Subcutaneous abdominal adipose tissue (tissue), 5 donors: ENCODE results near the gene SCGB1C1.
"Not testable (repeated sequence)": the region's sequence is repeated elsewhere in the genome, so short reads cannot be mapped to it uniquely, and the experiment has no call there.

Experiments
- H3K27ac ChIP-seq: one replicate; pipeline ENCODE4 v1.7.0; 2013; ENCODE audit warnings: low read depth, mild to moderate bottlenecking, inconsistent platforms, low read length, moderate library complexity
- H3K27me3 ChIP-seq, 5 donors: one replicate each; pipeline ENCODE4 v1.7.0; 2013; ENCODE audit warnings: low read length in 5 of 5, inconsistent platforms in 1 of 5; ENCODE audit not compliant: control insufficient read depth in 5 of 5, insufficient read depth in 4 of 5
- H3K36me3 ChIP-seq, 5 donors: one replicate each; pipeline ENCODE4 v1.7.0; 2013; ENCODE audit warnings: low read length in 5 of 5; ENCODE audit not compliant: control insufficient read depth in 5 of 5, insufficient read depth in 5 of 5
- H3K4me1 ChIP-seq, 5 donors: one replicate each; pipeline ENCODE4 v1.7.0; 2013; ENCODE audit warnings: low read length in 5 of 5, mild to moderate bottlenecking in 3 of 5, moderate library complexity in 1 of 5; ENCODE audit not compliant: control insufficient read depth in 5 of 5, insufficient read depth in 5 of 5
- H3K4me3 ChIP-seq, 5 donors: one replicate each; pipeline ENCODE4 v1.7.0; 2013; ENCODE audit warnings: low read length in 5 of 5, low read depth in 1 of 5
- H3K9ac ChIP-seq, 5 donors: one replicate each; pipeline ENCODE4 v1.7.0; 2013; ENCODE audit warnings: low read length in 5 of 5, mild to moderate bottlenecking in 4 of 5, moderate library complexity in 3 of 5
- H3K9me3 ChIP-seq, 5 donors: one replicate each; pipeline ENCODE4 v1.7.0; 2013; ENCODE audit warnings: low read length in 5 of 5; ENCODE audit not compliant: control insufficient read depth in 5 of 5
- donor health status: healthy.
- donor health status: healthy.
- donor health status: healthy.
- donor health status: healthy.
- donor health status: healthy.

The SCGB1C1 gene

GRCh38 chr11:192674-193128, at the start of gene SCGB1C1:
Gene SCGB1C1 (plus strand): TSS chr11:193078. CDS start chr11:193100, 22 bp downstream.
- not testable (repeated sequence) for H3K36me3 ChIP-seq, H3K27me3 ChIP-seq, H3K9ac ChIP-seq, H3K4me3 ChIP-seq, H3K4me1 ChIP-seq, H3K27ac ChIP-seq, H3K9me3 ChIP-seq

DNA sequence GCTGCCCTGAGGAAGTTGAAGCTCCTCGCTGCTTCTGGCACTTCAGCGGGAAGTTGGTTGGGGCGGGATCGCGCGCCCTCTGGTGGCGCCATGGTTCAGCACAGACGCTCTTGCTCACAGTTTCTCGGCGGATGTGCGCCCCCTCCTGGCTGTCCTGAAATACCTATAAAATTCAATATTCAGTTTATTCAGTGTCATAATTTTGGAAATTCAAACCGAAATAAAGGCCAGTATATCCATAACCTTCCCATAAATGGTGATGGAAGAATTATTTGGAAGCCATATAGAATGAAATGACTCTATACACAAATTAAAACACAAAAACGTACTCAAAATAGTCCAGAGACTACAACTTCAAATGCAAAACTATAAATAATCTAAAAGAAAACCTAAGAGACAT, 12.6 kb upstream of the SCGB1C1 start:
- H3K9me3 ChIP-seq, H3K36me3 ChIP-seq, H3K9ac ChIP-seq, H3K27me3 ChIP-seq, H3K27ac ChIP-seq, H3K4me3 ChIP-seq, H3K4me1 ChIP-seq: not testable (repeated sequence)

DNA sequence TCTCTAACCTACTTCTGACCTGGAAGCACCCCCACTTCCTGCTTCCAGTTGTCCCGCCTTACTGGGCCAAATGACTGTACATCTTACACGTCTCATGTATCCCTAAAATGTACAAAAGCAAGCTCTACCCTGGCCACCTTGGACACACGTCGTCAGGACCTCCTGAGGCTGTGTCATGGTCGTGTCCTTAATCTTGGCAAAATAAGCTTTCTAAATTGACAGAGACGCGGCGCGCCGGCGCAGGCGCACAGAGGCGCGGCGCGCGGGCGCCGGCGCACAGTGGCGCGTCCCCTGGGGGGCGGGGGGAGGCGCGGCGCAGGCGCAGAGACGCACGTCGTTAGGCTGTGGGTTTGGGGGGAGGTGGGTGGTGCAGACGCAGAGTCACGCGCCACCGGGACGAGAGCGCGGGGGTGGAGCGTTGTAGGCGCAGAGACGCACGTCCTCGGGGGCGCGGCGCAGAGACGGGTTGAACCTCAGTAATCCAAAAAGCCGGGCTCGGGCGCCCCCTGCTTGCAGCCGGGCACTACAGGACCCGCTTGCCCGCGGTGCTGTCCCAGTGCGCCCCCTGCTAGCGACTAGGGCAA, 3.6 kb upstream of the SCGB1C1 start:
- H3K4me1 ChIP-seq, H3K9ac ChIP-seq, H3K4me3 ChIP-seq, H3K27me3 ChIP-seq, H3K36me3 ChIP-seq, H3K27ac ChIP-seq, H3K9me3 ChIP-seq: not testable (repeated sequence)

DNA sequence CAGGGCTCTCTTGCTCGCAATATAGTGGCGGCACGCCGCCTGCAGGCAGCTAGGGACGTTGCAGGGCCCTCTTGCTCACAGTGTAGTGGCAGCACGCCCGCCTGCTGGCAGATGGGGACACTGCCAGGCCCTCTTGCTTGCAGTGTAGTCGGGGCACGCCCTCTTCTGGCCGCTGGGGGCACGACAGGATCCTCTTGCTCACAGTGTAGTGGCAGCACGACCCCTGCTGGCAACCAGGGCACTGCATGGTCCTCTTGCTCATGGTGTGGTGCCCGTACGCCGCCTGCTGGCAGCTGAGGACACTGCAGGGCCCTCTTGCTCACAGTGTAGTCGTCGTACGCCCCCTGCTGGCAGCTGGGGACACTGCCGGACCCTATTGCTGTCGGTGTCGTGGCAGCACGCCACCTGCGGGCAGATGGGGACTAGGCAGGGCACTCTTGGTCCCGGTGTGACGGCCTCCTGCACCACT, 3.0 kb upstream of the SCGB1C1 start:
- not testable (repeated sequence) for H3K9me3 ChIP-seq, H3K27ac ChIP-seq, H3K9ac ChIP-seq, H3K4me3 ChIP-seq, H3K4me1 ChIP-seq, H3K27me3 ChIP-seq, H3K36me3 ChIP-seq

DNA sequence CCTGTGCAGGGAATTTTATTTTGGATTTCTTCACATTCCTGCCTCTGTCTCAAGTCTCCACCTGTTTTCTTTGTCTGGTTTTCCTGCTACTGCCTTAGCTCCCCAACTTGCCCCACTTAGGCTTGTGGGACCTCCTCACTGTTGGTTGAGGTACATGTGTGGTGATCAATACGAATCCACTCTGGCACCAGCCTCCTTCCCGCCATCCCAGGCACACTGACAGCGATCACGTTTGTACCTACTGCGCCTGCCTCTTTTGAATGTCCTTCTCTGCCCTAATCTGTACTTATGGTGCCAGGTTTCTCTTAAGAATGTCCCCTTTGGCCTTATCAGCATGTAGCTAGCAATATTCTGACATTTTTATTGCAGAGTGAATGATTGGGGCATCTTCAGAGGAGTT, 2.3 kb upstream of the SCGB1C1 start:
- H3K9me3 ChIP-seq, H3K9ac ChIP-seq, H3K27ac ChIP-seq, H3K36me3 ChIP-seq, H3K4me1 ChIP-seq, H3K27me3 ChIP-seq, H3K4me3 ChIP-seq: not testable (repeated sequence)

DNA sequence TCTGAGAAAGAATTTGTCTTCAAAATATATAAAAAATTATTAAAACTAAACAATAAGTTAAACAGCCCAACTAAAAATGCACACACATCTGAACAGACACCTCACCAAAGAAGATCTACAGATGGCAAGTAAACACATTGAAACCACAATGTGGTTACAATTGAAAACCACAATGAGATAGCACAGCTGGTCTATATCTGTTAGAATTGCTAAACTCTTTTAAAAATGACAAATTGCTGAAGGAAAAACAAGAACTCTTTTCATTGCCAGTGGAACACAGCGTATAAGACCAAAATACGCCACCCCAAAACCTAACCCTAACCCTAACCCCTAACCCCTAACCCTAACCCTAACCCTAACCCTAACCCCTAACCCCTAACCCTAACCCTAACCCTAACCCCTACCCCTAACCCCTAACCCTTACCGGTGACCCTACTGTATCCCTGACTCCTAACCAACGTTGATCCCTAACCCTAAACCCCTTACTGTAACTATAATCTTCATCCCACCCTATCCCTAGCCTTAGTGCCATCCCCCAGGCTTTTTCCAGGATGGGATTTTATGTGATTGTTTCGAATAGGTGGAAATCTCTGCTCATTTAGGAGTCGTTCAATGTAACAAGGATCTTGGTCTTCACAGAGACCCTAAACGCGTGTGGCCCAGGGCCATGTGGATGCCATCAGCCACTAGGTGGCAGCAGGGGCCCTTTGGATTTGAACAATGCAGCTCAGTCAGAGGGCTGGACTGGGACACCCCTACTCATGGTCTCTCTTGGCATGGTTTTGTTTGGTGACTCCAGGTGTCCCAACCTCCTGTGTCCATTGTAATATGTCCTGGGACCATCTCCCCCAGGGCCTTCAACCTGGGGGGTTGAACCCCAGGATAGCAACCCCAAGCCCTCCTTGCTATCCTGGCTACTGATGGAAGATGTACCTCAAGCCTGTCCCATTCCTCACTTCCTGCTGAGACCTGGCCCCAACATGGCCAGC, 1.1 kb upstream of the SCGB1C1 start:
- not testable (repeated sequence) for H3K9ac ChIP-seq, H3K27ac ChIP-seq, H3K9me3 ChIP-seq, H3K4me1 ChIP-seq, H3K36me3 ChIP-seq, H3K27me3 ChIP-seq, H3K4me3 ChIP-seq

DNA sequence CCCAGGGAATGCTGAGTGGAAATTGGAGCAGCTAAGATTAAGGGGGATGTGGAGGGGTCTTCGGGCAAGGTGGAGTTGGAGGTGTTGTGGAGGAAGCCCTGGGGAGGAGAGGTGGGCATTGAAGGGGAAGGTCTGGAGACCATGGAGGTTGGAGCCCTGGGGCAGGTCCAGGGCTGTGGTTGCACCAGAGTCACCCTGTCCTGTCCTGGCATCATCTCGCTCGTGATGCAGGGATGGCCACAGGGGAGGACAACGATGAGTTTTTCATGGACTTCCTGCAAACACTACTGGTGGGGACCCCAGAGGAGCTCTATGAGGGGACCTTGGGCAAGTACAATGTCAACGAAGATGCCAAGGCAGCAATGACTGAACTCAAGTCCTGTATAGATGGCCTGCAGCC, 603 bp downstream of the SCGB1C1 start:
- not testable (repeated sequence) for H3K27me3 ChIP-seq, H3K4me3 ChIP-seq, H3K9ac ChIP-seq, H3K27ac ChIP-seq, H3K4me1 ChIP-seq, H3K9me3 ChIP-seq, H3K36me3 ChIP-seq

GRCh38 chr11:196786-197731, 4.2 kb downstream of the SCGB1C1 start:
- H3K36me3 ChIP-seq: peaks cover 0 to 14% (median 10%) of the 10 kb centered on the region in 5 donors
- no peak overlapping the region for H3K4me3 ChIP-seq
- H3K27me3 ChIP-seq: no peaks in the 10 kb centered on the region
- peaks cover 0 to 3% (median 0%) of the 10 kb centered on the region in 5 donors for H3K4me1 ChIP-seq
- H3K9me3 ChIP-seq: no peaks in the 10 kb centered on the region
- H3K9ac ChIP-seq: no peak overlapping the region
- no peak overlapping the region for H3K27ac ChIP-seq

DNA sequence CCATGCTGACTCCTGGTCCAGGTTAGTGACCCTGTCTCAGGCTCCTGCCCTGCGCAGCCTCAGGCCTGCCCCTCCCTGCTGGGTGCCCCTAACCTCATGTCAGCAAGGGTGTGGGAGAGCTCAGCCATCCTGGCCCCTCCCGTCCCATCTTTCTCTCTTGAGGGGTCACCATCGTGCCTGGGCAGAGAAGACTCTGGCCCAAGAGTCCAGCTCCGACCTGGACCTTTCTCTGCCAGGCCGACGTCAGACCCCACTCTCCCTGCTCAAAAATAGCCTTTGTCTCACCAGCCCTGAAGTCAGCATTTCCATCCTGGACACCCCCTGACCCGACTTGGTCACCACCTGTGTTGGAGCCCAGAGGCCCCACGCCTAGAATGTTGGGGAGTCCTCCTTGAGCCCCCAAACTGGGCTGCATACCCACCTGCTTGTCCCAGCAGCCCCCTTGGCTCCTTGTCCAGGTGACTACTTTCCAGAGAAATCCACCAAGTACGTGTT, 4.9 kb downstream of the SCGB1C1 start:
- peaks cover 0 to 5% (median 3%) of the 10 kb centered on the region in 5 donors for H3K4me1 ChIP-seq

More for the DNA sequence above, 4.9 kb downstream of the SCGB1C1 start:
- no peaks in the 10 kb centered on the region for H3K9me3 ChIP-seq
- peak overlapping the region in 1 of 5 donors; percentile 43 for H3K9ac ChIP-seq
- peaks cover 0 to 17% (median 10%) of the 10 kb centered on the region in 5 donors for H3K36me3 ChIP-seq
- H3K27me3 ChIP-seq: no peaks in the 10 kb centered on the region
- no peak overlapping the region for H3K27ac ChIP-seq
- H3K4me3 ChIP-seq: no peak overlapping the region
